Stimulated activated CD4-positive, alpha-beta T cell treated with anti-CD3 and anti-CD28 coated beads, Interleukin-15, amount 100 ng/mL, for 48 hours (primary cell): ENCODE data around the gene PDE3B.
"Not testable (repeated sequence)": the region's sequence is repeated elsewhere in the genome, so short reads cannot be mapped to it uniquely, and the experiment has no call there.

Source experiments
- DNase-seq, 2 donors: peaks; one replicate each; pipeline ENCODE4 v3.0.0-alpha.2; 2020; ENCODE audit warnings: low read depth in 2 of 2

PDE3B gene

DNA sequence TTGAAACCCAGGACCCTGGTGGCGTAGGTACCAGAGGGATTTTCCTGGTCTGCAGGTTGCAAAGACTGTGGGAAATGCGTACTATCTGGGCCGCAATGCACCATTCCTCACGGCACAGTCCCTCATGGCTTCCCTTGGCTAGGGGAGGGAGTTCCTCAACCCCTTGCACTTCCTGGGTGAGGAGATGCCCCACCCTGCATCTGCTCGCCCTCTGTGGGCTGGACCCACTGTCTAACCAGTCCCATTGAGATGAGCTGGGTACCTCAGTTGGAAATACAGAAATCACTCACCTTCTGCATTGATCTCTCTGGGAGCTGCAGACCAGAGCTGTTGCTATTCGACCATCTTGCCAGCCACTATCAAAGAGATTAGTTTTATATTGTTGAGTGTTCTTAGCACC is 100.1 kb downstream of the PDE3B start:
- not testable (repeated sequence) for DNase-seq

DNA sequence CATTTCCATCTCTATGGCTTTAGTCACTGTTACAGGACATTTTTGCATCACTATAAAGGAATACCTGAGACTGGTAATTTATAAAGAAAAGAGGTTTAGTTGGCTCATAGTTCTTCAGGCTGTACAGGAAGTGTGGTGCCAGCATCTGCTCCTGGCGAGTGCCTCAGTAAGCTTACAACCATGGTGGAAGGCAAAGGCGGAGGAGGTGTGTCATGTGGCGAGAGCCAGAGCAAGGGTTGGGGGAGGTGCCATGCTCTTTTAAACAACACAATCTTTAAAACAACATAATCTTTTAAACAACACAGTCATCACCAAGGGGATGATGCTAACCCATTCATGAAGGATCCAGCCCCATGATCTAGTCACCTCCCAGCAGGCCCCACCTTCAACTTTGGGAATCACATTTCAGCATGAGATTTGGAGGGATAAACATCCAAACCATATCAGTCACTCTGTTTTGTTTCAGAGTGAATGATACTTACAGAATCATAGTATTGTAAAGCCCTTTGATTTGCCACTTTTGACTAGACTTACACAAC is 103.3 kb downstream of the PDE3B start:
- no peak for DNase-seq

DNA sequence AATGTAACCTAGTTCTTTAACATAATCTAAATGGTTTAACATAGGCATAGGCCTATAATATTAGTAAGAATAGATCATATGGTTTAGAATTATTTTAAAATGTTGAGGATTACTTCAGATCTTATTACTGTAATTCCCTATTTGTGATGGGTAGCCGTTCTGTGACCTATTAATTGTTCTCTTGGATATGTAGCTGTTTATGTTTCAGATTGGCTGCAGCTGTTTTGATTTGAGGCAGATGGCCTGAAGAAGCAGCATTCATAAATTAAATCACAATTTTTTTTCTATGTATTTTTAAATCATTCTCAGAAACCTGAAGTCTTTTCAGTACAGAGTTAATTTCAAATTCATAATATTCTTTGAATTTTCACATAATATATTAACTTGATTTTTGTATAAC is 104.5 kb downstream of the PDE3B start:
- no peak for DNase-seq

DNA sequence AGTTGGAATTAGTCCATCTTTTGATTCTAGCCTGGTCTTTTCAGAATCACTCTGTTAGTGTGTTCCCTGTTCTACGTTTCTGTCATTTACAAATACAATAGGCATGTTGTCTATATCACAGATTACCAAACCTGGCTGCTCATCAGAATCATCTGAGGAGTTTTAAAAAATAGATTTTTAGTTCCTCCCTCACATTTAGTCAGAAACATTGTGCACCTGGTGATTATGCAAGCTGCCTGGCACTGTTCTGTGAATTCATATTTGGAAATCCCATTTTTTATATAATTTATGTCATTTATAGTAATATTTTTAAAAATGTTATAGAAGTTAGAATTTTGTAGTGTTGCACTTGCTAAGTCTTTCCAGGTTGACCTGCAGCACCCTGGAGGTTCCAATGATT is 107.3 kb downstream of the PDE3B start:
- DNase-seq: no peak

DNA sequence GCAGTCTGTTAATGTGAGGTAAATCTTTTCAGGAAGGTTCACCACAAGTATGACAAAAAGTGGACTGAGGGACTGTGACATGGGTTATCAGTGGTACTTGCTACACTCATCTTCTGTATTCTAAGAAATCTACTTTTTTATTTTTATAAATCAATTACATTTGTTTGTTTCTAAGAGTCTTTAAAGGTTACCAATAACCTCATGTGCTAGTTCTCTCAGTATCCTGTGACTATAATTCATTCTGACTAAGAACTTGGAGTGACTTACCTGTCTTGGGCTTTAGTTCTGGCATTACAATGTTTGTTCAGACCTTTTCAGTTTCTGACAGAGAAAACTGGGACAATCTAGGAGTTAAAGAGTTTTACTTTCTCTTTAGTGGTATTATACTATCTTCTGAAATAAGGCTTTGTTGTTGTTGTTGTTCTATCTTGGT is 108.4 kb downstream of the PDE3B start:
- no peak for DNase-seq

DNA sequence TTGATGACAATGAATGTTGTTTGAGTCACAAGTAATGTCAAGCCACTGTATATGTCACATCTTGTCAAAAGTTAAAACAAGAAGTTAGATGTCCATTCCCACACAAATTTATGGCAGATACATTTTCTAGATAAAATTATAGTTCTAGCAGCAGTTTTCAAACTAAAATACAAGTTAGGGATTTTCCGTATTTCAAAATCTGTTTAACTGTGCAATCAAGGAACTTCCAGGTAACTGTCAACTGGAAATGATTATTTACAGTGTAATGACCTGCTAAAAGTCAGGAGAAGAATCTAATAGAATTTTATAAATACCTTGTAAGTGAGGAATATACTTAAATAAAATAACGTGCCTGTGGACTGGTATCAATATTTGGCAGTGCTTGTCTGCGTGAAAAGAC is 111.5 kb downstream of the PDE3B start:
- no peak for DNase-seq

DNA sequence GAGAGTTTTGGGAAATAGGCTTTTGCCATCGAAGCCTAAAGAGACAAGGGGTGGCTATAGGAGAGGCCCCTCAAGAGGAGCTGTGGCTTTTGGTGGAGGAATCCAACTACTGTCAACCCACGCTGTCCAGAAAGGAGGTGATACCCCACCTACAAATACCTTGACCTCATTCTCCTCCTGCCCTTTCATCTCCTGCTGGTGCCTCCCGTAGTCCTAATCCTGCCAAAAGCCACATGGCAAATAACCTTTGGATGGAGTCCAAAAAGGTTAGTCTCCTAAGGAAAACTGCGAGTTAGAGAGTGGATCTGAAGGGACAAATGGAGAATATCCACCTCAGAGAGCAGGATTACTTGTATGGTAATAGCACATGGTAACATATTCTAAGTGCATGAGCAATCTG is 112.7 kb downstream of the PDE3B start:
- no peak for DNase-seq

DNA sequence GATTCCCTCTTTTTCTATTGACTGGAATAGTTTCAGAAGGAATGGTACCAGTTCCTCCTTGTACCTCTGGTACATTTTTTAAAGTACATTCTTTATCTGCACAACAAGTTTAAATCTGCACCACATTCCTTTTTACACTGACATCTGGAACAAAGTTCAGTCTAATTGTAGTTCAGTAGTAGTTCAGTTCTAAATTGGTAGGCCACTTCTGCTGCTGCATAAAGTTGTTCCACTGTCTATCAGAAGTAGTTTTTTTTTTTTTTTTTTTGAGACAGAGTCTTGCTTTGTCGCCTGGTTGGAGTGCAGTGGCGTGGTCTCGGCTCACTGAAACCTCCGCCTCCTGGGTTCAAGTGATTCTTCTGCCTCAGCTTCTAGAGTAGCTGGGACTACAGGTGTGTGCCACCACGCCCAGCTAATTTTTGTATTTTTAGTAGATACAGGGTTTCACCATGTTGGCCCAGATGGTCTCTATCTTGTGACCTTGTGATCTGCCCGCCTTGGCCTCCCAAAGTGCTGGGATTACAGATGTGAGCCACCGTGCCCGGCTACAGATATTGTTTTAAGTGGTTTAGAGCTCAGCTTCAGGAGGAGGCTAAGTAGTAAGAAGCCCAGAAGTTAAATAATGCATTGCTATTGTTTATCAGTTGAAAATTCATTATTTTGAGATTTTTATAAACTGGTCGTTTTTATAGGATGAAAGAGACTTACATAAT is 115.9 kb downstream of the PDE3B start:
- DNase-seq: not testable (repeated sequence)

DNA sequence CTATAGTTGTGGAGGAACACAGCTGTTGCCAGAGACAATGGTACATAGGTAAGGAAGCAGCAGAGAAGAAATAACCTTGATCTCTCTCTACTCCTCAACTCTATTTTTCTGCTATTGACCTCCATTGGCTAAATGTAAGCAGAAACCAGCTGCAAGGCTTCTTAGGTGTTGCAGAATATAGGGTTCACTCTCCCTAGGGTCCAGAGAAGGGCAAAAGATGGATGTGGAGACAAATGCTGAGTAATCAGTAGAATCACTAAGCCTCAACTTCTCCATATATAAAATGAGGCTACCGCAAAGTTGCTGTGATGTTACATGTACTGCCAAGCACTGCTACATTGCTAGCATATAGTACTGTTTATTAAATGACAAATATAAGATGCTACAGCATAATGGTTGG is 120.6 kb downstream of the PDE3B start:
- no peak for DNase-seq

DNA sequence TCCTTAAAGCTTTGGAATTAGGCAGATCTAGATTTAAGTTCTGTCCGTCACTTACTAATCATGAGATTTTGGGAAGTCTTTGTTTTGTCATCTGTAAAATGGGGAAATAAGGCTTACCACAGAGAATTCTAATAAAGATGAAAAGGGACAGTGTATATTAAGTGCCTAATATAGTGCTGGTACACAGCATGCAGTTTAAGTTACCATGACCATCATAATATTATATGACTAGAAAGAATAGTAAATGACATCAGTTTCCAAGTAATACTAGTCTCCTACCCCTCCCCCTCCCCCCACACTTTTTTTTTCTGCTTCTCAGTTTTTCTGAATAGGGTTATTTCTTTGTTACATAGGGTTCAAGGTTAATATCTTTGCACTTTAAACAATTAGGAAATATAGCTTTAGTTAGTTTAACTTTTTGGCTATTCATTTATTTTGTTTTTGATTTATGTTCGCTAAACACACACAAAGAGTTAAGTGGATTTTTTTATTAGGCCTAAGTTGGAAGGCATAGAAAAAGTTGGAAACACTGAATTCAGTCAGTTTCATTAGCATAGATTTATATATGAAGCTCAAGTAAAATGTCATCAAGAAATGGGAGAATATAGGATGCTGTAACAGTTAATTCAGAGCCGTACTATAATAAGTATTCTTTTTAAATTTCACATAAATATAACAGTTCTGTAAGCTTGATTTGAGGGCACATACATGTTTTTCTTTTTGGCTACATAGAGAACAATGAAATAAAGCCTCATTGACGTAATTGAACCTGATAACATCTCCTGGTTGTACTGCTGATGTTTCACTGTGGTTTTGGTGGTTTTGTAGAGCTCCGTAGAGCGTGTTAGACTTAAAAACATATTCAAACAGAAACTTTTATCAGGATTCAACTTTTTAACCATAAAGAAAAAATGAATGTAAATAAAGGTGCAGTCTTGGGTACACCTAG is 121.2 kb downstream of the PDE3B start:
- no peak for DNase-seq

DNA sequence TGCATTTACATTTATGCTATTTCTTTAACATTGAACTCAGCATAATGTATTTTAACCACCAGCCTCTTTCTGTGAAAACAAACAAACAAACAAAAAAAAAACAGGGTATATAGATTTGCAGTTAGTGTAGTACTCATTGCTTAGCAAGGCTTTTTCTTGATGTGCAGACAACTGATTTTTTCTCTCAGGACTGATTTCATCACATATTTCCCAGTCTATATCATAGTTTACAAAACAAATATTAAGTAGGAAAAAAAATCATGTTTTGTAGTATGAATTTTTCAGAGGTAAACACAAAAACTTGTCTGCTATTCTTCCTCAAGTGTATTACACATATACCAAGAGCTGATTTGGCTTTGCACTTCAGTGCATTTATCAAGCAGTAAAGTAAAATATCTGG is 123.0 kb downstream of the PDE3B start:
- DNase-seq: no peak

DNA sequence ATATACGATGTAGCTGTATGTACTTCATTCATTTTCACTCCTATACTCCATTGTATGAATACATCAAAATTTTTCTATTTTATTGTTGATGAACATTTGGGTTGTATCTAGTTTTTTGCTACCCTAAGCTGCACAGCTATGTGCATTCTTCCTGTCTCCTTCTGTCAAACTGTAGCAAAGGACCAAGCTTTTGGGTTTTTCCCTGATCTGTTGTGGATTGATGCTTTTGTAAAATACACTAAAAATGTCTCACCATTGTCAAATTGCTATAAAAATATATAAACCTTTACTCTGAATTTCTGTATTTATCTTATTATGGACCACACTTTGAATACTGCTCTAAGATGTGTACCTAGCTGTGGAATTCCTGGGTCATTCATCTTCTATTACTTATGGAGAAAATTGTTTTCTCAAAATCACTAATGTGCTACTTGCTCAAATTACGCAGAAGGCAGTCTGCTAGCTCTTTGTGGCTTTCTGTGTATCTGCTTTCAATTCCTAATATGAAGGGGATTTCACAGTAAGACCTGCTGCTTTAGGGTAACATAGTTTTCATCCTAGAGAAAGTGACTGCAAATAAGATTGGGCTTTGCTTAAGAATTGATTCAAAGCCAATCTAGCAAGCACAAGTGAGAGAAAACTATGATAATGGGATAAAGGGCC is 125.1 kb downstream of the PDE3B start:
- DNase-seq: no peak

DNA sequence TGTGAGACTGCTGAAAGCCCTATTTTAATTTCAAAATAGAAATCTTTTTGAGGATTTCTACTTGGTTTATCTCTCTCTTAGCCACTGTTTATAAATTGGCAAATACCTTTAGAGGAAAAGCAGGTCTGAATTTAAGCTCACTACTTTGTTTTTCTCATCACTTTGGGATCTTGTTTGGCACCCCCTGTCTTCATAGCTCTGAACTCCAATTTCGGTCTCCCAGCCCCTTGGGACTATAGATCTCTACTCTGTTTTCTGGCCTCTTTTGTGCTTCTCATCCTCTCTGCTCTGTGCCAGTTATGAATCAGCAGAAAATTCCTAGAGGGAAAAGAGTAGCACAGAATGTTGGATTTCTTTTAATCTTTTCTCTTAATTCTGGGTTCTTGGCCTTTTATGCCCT is 130.2 kb downstream of the PDE3B start:
- DNase-seq: no peak

DNA sequence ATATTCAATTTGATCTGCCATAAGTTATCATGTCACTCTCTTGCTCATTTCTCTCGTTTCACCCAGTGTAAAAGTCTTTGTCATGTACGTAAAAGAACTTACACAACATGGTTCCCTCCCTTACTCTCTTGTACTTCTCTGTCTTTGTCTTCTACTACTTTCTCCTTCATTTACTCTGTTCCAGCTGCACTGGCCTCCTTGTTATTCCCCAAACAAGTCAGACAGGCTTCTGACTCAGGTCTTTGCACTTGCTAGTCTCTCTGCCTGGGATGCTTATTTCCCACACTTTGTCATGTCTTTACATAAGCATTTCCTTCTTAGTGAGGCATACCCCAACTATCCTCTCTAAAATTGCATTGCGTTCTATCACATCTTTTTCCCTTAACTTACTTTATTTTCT is 131.1 kb downstream of the PDE3B start:
- no peak for DNase-seq

DNA sequence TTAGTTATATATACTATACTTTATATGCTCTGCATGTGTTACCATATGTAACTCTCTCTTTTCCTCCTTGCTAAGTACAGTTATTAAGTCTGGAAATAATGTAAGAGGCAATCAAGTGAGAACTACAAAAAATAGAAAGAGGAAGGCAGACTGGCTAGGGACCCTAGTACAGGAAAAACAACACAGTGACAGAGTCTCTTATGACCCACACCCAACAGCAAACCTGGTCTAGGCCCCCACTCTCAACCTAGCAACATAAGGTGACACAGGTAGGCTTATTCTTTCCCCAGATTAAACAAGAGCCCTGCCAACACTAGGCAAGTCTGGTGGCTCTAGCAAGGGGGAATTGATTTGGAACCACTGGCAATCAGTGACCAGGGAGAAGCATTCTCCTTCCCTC is 132.3 kb downstream of the PDE3B start:
- no peak for DNase-seq

DNA sequence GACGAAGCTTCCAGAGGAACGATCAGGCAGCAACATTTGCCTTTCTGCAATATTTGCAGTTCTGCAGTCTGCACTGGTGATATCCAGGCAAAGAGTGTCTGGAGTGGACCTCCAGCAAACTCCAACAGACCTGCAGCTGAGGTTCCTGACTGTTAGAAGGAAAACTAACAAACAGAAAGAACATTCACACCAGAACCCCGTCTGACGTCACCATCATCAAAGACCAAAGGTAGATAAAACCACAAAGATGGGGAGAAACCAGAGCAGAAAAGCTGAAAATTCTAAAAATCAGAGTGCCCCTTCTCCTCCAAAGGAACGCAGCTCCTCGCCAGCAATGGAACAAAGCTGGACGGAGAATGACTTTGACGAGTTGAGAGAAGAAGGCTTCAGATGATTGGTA is 134.9 kb downstream of the PDE3B start:
- DNase-seq: not testable (repeated sequence)

DNA sequence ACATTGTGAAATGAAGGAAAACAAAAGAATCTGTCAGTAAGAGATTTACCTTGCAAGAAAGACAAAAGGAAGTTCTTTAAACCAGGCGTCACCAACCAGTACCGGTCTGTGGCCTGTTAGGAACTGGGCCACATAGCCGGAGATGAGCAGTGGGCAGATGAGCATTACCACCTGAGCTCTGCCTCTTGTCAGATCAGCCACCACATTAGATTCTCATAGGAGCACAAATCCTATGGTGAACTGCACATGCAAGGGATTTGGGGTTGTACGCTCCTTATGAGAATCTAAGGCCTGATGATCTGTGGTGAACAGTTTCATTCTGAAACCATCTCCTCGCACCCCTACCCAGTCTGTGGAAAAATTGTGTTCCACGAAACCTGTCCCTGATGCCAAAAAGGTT is 140.2 kb downstream of the PDE3B start:
- DNase-seq: no peak

DNA sequence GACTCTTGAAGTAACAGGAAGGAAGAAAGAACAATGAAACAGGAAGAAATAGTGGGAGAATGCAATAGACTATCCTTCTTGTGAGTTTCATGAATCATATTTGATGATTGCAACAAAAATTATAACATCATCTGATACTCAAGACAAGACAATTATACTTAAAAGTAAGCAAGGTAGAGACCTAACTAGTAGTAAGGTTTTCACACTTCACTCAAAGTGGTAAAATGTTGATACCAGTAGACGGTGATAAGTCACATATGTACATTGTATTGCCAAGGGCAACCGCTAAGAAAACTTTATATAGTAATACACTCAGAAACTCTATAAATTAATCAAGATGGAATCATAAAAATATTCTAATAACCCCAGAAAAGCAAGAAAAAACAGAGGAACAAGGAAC is 140.6 kb downstream of the PDE3B start:
- no peak for DNase-seq

DNA sequence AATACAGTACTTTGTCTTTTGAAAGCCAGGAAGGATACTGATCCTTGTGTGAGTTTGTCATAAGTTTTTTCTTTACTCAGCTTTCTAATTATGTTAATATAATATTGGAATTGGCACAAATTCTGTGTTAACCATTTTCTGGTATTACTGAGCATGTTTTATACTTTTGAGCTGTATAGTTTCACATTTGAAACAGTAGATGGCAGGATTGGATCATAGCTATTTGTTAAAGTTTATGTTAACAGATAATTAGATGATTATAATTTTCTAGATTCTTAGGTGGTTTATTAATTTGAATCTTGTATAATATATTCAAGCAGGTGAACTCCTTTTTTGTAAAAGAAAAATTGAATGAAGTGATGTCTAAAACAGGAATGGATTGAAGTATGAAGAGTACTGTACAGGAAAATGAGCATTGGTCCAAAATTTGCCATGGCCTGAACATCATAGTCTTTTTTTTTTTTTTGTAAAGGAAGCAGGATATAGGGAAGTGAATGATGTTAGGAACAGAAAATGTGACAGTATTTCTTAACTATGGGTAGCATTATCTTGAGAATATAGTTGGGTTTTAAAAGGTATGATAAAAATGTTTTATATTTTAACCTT is 146.4 kb downstream of the PDE3B start:
- DNase-seq: no peak

DNA sequence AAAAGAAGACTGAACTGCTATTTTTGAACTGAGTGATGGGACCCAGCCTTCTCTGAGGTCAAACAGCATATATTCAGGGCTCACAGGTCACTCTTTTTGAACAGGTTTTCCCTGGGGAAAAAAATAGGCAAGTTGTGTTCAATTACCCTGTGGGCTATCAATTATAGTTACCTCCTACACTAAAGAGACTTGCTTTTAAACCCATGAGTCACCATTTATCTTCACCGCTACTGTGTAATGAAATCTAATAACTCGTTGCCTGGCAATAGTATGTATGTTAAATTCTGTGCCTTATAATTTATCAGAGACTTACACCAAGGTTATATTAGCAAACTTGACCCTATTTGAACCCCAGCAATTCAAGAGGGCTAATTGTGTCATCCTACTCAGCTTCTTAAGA is 149.9 kb downstream of the PDE3B start:
- no peak for DNase-seq

DNA sequence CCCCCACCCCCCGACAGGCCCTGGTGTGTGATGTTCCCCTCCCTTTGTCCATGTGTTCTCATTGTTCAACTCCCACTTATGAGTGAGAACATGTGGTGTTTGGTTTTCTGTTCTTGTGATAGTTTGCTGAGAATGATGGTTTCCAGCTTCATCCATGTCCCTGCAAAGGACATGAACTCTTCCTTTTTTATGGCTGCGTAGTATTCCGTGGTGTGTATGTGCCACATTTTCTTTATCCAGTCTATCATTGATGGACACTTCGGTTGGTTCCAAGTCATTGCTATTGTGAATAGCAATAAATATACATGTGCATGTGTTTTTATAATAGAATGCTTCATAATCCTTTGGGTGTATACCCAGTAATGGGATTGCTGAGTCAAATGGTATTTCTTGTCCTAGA is 152.4 kb downstream of the PDE3B start:
- DNase-seq: not testable (repeated sequence)

DNA sequence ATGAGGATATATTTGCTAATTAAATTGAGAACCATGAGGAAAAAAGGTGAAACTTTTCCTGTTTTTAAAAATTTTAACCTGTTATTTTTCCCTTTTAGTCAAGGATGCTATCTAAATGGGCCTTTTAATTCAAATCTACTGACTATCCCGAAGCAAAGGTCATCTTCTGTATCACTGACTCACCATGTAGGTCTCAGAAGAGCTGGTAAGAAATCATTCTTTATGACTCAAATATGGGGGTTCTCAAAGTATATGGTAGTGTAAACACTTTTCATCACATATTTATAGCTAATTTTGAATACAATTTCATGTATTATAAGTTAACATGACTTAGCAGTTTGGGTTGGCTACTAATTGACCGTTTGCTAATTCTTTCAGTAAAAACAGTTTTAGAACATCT is 160.2 kb downstream of the PDE3B start:
- DNase-seq: no peak
